GM19043 (cell line): ENCODE data around the gene GXYLT2.

Experiments
- ATAC-seq: cut with Tn5 transposase; IDR thresholded peaks from one replicate; pipeline ENCODE4 v1.9.1; 2021; ENCODE audit warnings: low read depth; ENCODE audit not compliant: unreplicated experiment

The GXYLT2 gene

DNA sequence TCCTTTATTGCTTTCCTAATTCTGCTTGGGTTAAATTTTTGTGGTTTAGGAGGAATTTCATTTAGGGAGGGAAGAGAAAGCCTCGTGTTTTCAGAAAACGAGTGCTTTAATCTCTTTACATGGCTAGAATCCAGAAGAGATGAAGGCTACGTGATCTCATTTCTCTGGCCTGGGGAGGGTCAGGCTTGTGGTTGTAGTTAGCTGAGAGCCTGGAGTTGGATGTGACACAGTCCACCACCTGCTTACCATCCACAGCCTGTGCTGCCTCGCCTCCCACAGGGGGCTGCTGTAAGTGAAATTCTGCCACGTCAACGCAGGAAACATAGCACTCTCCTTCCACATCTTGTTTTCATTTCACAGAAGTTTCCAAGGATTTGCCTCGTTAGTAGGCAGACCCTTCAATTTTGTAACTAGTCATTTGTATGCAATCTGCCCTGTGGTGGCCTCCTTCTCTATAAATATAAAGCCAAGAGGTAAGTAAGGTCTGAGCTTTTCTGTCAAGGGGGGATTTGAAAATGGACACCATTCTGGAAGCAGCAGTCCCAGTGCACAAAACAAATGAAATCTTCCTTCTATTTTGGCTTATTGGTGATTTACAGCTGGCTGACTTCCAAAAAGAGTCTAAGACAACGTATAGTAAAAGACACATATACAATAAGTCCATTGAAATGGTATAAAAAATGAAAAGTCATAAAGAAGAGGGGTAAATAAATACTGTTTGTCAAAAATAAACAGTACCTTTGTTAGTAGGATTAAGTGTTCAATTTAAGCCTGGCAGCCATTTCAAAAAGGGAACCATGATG lies 3.4 kb downstream of the GXYLT2 start:
- no peak for ATAC-seq

DNA sequence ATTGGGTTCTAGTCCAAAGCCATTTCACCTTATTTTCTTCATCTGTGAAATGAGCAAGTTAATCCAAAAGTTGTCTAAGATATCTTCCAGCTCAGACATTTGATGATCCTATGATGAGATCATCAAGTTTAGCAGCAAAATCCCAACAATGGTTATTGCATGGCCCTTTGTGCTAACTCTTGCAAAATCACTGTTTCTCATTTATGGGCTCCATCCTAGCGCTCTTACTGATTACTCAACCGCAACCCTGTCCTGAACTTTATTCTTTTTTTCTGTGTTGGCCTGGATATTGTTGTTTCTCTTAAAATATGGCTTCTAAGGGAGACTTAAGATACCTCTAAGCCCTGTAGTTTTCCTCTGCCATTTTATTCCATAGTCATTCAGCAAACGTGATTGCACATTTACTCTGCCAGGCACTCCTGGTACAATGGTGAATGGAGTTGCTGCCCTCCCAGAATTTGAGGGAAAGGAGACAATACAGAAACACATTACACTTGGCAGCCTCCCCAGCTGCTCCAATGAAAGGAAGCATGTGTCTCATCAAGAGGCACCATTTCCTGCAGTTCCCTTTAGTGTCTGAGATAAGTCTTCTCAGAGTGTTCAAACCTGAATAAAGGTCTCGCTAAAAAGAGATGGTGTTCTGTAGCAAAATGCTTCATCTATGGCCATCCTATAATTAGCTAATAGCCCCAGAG lies 4.4 kb downstream of the GXYLT2 start:
- ATAC-seq: no peak

DNA sequence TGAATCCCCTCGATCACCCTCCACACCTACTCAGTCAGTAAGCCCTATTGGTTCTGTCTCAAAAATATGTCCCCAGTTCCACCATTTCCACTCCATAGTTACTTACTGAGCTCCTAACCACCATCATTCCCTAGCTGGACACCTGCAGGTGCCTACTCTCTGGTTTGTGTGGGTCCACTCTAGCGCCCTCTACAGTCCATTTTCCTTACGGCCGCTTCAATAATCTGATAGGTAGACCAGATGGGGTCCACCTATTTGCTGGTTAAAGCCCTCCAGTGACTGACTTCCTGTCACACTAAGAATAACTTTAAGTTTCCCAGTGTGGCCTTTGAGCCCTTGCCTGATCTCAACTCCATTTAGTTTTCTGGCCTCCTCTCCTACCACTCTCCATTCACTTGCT lies 5.0 kb downstream of the GXYLT2 start:
- ATAC-seq: no peak

DNA sequence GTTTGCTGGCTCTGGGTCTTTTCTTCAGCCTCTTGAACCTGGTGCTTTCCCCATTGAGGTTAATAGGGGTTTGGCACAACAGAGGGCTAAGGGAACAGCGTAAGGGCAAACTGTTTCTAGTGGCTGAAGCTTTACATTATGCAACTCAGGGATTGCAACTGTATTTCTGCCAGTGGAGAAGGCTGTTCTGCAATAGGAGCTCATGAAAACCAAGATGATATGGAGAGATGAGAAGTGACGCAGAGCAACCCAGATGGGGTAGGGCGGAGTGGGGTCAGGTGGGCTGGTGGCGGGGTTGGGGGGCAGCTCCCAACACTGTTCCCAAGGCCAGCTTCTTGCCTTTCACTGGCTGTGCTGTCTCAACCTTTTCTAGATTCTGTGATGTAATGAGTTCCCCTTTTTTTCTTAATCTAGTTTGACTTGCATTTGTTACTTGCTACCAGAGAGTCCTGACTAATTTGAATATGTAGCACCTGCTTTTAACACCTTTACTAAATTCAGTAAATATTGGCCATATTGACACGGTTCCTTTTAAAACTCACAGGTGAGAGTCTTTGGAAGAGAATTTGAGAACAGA lies 7.2 kb downstream of the GXYLT2 start:
- ATAC-seq: no peak

DNA sequence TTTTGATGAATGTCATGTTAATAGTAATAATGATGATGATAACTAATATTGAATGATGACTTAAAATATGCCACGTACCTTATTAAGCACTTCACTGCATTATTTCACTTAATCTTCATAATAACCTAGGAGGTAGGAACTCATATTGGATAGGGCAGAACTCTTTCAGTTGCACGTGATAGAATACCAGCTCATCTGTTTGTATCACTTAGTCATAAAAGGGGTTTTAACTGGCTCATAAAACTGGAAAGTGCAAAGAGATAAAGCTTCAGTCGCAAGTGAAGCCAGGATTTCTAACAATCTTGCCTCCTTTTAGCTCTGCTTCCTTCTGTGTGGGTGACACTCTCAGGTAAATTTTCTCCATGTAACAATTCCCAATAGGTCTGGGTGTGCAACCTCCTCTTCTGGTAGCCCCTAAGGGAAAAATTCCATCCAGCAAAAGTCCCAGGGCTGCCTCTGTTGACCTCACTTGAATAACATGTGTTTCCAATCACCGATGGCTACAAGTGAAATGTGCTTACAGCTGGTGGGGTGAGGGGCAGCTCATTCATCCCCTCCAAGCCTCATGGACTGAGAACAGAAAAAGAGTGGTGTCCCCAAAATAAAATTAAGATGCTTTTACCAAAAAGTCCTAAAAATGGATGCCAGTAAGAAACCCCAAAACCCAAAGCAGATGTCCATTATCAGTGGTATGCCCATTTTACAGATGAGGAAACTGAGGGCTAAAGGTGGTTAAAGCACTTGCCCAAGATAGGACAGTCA lies 9.3 kb downstream of the GXYLT2 start:
- no peak for ATAC-seq

DNA sequence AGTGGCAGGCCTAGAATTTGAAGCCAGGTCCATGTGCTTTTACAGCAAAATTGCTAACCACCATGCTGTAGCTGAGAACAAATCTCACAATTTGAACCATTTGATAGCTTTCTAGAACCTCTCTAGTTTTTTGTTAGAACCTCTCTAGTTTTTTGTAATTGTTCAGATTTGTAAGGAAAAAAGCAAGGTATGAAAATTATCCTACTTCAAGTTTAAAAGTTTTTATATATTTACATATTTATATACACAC lies 9.8 kb downstream of the GXYLT2 start:
- ATAC-seq: no peak

DNA sequence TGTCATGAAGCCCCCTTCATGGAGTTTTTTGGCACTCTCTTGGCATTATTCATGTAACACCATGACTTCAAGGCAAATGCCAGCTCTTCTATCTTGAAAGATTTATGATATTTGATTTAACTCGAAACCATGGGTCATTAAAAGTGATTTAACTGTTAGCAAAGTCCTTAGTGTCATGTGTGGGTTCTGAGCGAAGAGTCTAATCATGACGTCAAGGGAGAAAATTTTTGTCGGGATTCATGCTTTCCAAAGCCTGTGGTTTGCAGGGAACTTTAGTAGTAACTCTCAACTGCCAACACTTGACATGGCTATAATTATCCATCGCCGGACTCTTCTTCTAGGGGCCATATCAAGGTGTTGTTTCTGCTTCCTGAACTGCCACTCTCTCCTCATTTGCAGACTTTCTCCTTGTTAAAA lies 11.5 kb downstream of the GXYLT2 start:
- no peak for ATAC-seq

DNA sequence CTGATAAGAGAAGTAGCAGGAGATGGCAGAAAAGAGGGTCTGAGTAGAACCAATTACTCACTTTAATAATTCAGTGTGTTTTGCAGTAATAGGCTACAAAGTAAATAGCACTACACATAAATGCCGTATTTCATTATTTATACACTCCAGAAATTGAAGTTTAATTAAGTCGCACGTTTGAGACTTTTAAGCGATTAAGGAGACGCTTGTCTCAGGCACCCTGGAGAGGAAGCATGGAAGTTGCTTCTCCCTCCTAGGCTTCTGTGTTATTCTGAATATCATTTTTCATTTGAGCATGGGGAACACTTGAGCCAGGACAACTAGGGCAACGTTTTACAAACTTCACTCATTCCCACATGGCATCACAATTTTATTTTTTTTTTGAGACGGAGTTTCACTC lies 12.2 kb downstream of the GXYLT2 start:
- ATAC-seq: no peak

DNA sequence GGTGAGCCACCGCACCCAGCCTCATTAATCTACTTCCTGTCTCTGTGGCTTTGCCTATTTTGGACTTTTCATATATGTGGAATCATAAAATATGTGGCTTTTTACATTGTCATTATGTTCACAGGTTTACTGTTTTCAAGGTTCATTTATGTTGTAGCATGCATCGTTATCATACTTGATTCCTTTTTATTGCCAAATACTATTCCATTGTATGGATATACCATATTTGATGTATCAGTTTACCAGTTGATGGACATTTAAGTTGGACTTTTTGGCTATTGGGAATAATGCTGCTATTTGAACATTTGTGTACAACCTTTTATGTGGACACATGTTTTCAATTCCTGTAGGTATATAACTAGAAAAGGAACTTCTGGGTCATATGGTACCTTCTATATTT lies 14.0 kb downstream of the GXYLT2 start:
- no peak for ATAC-seq

DNA sequence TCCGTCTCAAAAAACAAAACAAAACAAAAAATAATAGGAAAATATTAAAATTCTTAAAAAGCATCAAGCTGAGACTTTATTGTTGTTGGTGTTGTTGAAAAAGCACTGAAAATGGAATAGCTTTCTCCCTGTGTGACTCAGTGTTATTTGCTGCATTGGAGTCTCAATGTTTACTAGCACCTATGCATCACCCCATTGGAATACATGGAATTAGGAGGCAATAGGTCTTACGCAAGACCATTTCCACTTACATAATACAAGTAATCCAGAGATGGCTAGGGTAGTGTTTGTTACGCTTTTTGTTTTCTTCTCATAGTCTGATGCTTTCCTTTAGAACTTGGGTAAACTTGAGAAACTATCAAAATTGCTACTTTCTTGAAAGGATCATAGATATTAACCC lies 15.2 kb downstream of the GXYLT2 start:
- no peak for ATAC-seq

DNA sequence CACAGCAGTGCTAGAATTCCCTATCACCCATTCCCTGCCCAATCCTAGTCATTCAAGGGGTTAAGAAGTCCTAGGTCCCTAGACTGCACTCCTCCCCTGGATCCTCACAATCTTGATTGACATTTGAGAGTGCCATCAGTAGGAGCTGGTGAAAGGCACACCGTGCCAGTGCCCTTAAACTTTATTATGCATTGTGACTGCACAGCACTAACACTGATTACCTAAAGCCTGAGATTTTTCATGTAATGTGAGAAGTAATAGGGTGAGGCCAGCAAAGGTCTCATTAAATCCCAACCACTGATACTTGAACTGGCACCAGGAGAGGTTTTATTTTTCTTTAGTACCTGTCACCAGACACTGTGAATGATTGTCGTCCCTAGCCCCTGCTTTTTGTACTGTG lies 16.3 kb downstream of the GXYLT2 start:
- no peak for ATAC-seq

DNA sequence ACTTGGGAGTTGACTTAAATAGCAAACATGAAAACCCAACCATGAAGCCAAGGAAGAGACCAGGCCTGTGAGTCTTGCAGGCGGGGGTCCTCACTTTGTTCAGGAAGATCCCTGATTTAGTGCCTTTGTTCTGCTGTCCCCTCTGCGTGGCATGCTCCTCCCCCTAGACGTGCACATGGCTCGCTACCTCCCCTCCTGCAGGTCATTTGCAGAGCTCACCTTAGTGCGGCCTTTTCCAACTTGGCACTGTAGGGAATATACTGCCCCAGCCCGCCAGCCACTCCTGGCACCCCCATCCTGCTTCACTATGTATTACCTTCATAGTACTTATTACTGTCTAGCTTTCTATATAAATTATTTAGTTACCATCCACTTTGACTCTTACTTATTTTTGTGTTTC lies 18.3 kb downstream of the GXYLT2 start:
- ATAC-seq: no peak

DNA sequence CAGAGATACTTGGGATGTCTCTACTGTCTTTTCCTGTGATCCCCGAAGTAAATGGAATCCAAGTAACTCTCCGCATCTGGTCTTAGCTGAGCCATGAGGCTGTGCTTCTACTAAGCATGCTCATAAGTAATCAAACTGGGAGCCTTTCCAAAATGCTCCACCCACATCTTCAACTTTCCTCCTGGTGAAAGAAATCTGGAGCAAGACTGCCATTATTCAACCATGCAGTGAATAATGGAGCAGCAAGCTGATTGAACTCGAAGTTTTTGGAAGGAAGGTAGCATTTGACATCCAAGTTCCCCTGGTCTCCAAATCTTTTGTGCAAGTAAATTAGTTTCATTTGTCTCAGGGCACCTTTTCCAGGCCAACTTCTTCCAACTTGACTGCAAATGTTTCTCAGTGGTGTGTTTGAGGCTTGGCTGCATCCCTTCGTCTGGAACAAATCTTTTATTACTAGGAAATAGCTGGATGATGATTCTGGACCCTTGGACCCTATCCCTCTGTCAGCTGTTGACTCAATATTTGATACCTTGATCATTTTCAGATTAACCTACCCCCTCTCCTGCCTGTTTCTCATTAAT lies 19.4 kb downstream of the GXYLT2 start:
- no peak for ATAC-seq

DNA sequence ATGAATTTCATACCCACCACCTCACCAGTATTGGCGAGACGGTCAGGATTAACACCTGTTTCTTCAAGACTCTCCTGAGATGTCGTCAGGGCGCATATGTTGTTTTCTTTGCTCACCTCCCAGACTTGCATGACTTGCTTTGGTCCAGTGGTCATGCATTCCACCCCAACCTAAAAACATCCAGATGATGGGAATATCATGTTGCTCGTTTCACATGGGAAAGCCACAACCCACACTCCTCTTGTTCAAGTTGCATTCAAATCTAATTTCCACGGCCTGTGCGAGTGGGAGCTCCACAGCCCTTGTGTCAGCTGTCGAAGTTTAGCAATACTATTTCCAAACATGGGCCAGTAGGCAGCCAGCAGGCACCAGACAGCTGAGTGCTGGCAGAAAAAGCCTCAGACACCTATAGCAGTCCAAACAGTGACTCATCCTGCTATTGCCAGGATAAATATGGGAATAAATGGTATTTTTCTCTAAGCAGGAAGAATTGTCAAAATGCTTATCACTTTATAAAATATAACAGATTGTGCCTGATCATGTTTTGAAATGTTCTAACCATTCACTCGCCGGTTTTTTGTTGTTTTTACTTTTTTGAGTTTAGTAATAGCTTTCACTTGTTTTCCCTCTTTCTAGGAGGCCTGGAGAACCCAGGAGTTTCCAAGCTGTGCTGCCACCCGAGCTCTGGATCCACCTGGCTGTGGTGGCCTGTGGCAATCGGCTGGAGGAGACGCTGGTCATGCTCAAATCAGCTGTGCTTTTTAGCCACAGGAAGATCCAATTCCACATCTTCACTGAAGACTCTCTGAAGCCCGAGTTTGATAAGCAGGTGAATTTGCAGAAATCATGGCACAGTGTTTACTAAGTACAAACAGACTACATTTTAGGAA lies 20.1 kb downstream of the GXYLT2 start:
- ATAC-seq: no peak

DNA sequence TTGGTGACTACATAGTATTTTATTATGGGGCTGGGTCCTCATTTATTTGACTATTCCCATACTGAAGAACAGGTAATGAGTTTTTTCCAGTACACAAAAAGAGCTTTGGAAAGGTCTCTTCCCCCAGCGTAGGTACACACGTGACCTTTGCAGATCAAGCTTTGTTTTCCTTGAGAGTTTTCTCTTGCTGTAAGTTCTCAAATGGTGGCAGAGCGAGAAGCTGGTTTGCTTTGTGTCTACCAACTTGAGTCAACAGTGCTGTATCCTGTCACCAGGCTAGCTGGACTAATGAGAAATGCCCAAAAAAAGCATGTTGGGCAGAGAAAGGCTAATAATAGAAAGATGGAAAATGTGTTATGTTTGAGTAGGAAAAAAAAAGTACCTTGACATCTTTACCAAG lies 21.7 kb downstream of the GXYLT2 start:
- no peak for ATAC-seq

DNA sequence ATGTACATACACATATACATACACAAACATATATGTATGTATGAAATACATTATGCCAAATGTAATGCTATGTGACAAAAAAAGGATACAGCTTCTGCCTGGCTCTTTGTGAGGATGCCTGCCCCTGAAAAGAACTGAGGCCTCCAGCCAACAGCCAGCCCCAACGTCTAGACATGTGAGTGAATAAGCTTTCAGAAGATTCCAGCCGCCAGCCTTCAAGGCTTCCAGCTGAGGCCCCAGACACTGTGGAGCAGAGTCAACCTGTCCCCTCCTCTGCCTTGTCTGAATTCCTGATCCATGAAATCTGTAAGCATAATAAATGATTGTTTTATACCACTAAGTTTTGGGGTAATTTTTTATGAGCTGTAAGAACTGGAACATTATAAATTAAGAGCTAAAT lies 24.7 kb downstream of the GXYLT2 start:
- ATAC-seq: no peak

DNA sequence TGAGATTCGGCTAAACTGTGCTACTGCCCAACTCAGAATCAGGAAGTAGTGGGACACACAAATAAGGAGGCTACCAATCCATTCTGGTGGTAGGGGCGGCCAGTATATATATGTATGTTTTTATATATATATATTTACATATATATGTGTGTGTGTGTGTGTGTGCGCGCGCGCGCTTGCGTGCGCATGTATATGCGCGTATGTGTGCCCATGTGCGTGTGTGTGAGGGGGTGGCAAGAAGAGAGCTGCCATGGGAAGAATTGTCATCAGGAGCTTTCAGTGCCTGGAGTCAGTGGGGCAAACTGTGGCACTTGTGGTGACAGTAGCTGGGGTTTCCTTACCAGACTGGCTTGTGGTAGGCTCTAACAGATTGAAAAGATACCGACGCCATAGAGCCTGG lies 26.5 kb downstream of the GXYLT2 start:
- ATAC-seq: no peak

DNA sequence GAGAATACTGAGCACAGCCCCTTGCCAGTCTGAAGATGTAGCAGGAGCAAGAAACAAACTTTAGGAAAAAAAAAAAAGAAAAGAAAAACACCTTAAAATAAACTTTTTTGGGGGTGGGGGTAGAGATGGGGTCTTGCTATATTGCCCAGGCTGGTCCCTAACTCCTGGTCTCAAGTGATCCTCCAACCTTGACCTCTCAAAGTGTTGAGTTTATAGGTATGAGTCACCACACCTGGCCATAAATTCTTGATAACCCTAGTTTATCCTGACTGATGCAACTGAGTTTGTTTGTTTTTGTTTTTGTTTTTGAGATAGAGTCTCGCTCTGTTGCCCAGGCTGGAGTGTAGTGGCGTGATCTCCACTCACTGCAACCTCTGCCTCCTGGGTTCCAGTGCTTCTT lies 28.4 kb downstream of the GXYLT2 start:
- ATAC-seq: no peak

DNA sequence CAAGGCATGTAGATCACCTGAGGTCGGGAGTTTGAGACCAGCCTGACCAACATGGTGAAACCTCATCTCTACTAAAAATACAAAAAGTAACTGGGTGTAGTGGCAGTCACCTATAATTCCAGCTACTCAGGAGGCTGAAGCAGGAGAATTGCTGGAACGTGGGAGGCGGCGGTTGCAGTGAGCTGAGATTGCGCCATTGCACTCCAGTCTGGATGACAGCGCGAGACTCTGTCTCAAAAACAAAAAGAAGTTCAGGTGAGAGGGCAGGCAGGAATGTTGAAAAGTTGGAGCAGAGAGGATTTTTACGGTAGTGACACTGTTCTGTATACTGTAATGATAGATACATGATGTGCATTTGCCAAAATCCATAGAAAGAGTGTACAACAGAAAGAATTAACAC lies 31.7 kb downstream of the GXYLT2 start:
- no peak for ATAC-seq

DNA sequence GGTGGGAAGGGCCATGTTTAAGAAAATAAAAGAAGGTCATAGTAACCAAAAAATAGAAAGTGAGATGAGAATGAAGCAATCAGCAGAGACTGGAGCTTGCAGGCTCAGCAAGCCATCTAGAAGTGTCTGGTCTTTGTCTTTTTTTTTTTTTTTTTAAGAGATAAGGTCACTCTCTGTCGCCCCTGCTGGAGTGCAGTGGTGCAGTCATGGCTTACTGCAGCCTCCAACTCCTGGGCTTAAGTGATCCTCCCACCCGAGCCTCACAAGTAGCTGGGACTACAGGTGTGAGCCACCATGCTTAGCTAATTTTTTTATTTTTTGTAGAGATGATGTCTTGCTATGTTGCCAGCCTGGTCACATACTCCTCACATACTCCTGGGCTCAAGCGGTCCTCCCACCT lies 36.2 kb downstream of the GXYLT2 start:
- no peak for ATAC-seq
